H1 (cell line): ENCODE results near the gene IGFBP1. TPM values are rescaled to one million over a fixed set of nuclear protein-coding genes. Genes with fewer than 3 reads are reported as not detected.

Source experiments
- CTCF ChIA-PET: fragments of 300-600 bp; sonication (Branson Sonifier 250); formaldehyde crosslinking; loops from one replicate; lab custom pipeline; 2021; ENCODE audit not compliant: partially characterized antibody; lab: Charles Lee
- POLR2A ChIA-PET: fragments of 300-600 bp; sonication (Branson Sonifier 250); formaldehyde crosslinking; loops from one replicate; lab custom pipeline; 2021; ENCODE audit warnings: inconsistent platforms; ENCODE audit not compliant: partially characterized antibody; lab: Charles Lee
- DNase-seq, 2 experiments: peaks; one replicate each; pipeline versions ENCODE4 v3.0.0 to v3.0.0-alpha.2; 2010 to 2022; ENCODE audit warnings: low spot score in 2 of 2, low read depth in 1 of 2, mixed read lengths in 1 of 2
- FAIRE-seq: peaks from 2 replicates; lab custom pipeline; 2011; peaks lifted over from hg19 to GRCh38; lab: Jason Lieb, UNC
- H2AFZ ChIP-seq: 2 replicates; pipeline ENCODE4 v1.8.1; 2012; ENCODE audit warnings: low read length, inconsistent platforms
- H2AK5ac ChIP-seq: 2 replicates; pipeline ENCODE4 v1.6.1; 2013; ENCODE audit warnings: low read depth, low read length
- H2BK120ac ChIP-seq: replicated peaks from 2 replicates; pipeline ENCODE3; 2013; ENCODE audit warnings: low read depth, low read length, inconsistent platforms
- H2BK12ac ChIP-seq: 2 replicates; pipeline ENCODE4 v1.6.1; 2013; ENCODE audit warnings: low read depth, low read length
- H2BK15ac ChIP-seq: 2 replicates; pipeline ENCODE4 v1.6.1; 2013; ENCODE audit warnings: low read length
- H2BK20ac ChIP-seq: 2 replicates; pipeline ENCODE4 v1.6.1; 2013; ENCODE audit warnings: low read length
- H2BK5ac ChIP-seq: 2 replicates; pipeline ENCODE4 v1.6.1; 2013; ENCODE audit warnings: low read depth, low read length
- H3K14ac ChIP-seq: 2 replicates; pipeline ENCODE4 v1.6.1; 2013; ENCODE audit warnings: inconsistent platforms; ENCODE audit not compliant: insufficient read length
- H3K18ac ChIP-seq: 2 replicates; pipeline ENCODE4 v1.6.1; 2013; ENCODE audit warnings: low read length; ENCODE audit errors: extremely low read depth
- H3K23ac ChIP-seq: 2 replicates; pipeline ENCODE4 v1.6.1; 2013; ENCODE audit warnings: inconsistent platforms; ENCODE audit not compliant: insufficient read length
- H3K23me2 ChIP-seq: 2 replicates; pipeline ENCODE4 v1.6.1; 2013; ENCODE audit warnings: low read depth, low read length
- H3K27ac ChIP-seq: 2 replicates; pipeline ENCODE4 v1.6.1; 2011; ENCODE audit warnings: low read depth, low read length, inconsistent platforms
- H3K27me3 ChIP-seq, 4 experiments: replicated peaks in 1 of 4; 1 replicate in 1 of 4; 2 replicates in 3 of 4; pipeline versions ENCODE4 v1.6.1 to v1.8.1; 2011 to 2013; ENCODE audit warnings: low read length in 3 of 4, mild to moderate bottlenecking in 3 of 4, inconsistent platforms in 2 of 4, mixed read lengths in 2 of 4, moderate library complexity in 1 of 4; ENCODE audit not compliant: control insufficient read depth in 3 of 4, insufficient read depth in 3 of 4; ENCODE audit errors: extremely low read depth in 1 of 4
- H3K36me3 ChIP-seq, 4 experiments: 2 replicates each; pipeline versions ENCODE4 v1.6.1 to v1.8.1; 2011 to 2013; ENCODE audit warnings: mild to moderate bottlenecking in 4 of 4, low read length in 3 of 4, moderate library complexity in 2 of 4, control low read depth in 1 of 4, inconsistent platforms in 1 of 4; ENCODE audit not compliant: insufficient read depth in 4 of 4, control insufficient read depth in 2 of 4
- H3K4ac ChIP-seq: replicated peaks from 2 replicates; pipeline ENCODE3; 2013; ENCODE audit warnings: low read length, low read depth, mixed read lengths, inconsistent platforms; ENCODE audit not compliant: insufficient read length
- H3K4me1 ChIP-seq, 4 experiments: replicated peaks in 1 of 4; 1 replicate in 1 of 4; 2 replicates in 3 of 4; pipeline versions ENCODE4 v1.6.1 to v1.8.1; 2011 to 2013; ENCODE audit warnings: low read length in 3 of 4, inconsistent platforms in 2 of 4, mixed read lengths in 1 of 4; ENCODE audit not compliant: insufficient read depth in 4 of 4, control insufficient read depth in 3 of 4
- H3K4me2 ChIP-seq, 2 experiments: 2 replicates each; pipeline versions ENCODE4 v1.6.1 to v1.8.1; 2011 to 2013; ENCODE audit warnings: low read depth in 2 of 2, low read length in 2 of 2, control low read depth in 1 of 2, inconsistent platforms in 1 of 2, mild to moderate bottlenecking in 1 of 2; ENCODE audit not compliant: insufficient read depth in 1 of 2
- H3K4me3 ChIP-seq, 4 experiments: fragments of 200-600, 300-600 bp in 1 of 4; sonication (generic), shearing (Covaris generic), sonication (Bioruptor Twin) in 1 of 4; 2 replicates each; pipeline versions ENCODE4 v1.5.1 to v1.8.1; 2011 to 2016; ENCODE audit warnings: low read length in 4 of 4, low read depth in 3 of 4, control low read depth in 2 of 4, inconsistent platforms in 2 of 4, mild to moderate bottlenecking in 2 of 4, mixed read lengths in 1 of 4, moderate library complexity in 1 of 4; ENCODE audit not compliant: insufficient read depth in 2 of 4; ENCODE audit errors: extremely low read depth in 1 of 4
- H3K56ac ChIP-seq: replicated peaks from 2 replicates; pipeline ENCODE3; 2013; ENCODE audit warnings: low read depth, mild to moderate bottlenecking, mixed read lengths, low read length, inconsistent platforms; ENCODE audit not compliant: insufficient read length
- H3K79me1 ChIP-seq: 2 replicates; pipeline ENCODE4 v1.6.1; 2013; ENCODE audit warnings: low read depth, low read length, control low read depth
- H3K79me2 ChIP-seq, 2 experiments: 2 replicates each; pipeline versions ENCODE4 v1.6.1 to v1.8.1; 2012 to 2013; ENCODE audit warnings: low read length in 2 of 2, mild to moderate bottlenecking in 2 of 2, inconsistent platforms in 1 of 2; ENCODE audit not compliant: insufficient read depth in 2 of 2, control insufficient read depth in 1 of 2
- H3K9ac ChIP-seq, 4 experiments: replicated peaks in 1 of 4; 1 replicate in 1 of 4; 2 replicates in 3 of 4; pipeline versions ENCODE4 v1.6.1 to v1.8.1; 2011 to 2013; ENCODE audit warnings: low read depth in 3 of 4, low read length in 3 of 4, control low read depth in 2 of 4, mild to moderate bottlenecking in 2 of 4, moderate library complexity in 2 of 4, inconsistent platforms in 1 of 4; ENCODE audit errors: extremely low read depth in 1 of 4
- H3K9me3 ChIP-seq, 2 experiments: 2 replicates each; pipeline versions ENCODE4 v1.6.1 to v1.8.1; 2012 to 2013; ENCODE audit warnings: mild to moderate bottlenecking in 2 of 2, moderate library complexity in 2 of 2, control low read depth in 1 of 2, inconsistent platforms in 1 of 2, low read depth in 1 of 2, low read length in 1 of 2, mixed read lengths in 1 of 2; ENCODE audit not compliant: insufficient read depth in 2 of 2
- H4K20me1 ChIP-seq, 2 experiments: replicated peaks in 1 of 2; 2 replicates each; pipeline versions ENCODE3 to v1.8.1; 2011 to 2013; ENCODE audit warnings: inconsistent platforms in 2 of 2, low read length in 2 of 2, mild to moderate bottlenecking in 1 of 2; ENCODE audit not compliant: insufficient read depth in 2 of 2, control insufficient read depth in 1 of 2
- H4K5ac ChIP-seq: 2 replicates; pipeline ENCODE4 v1.6.1; 2013; ENCODE audit warnings: low read length, low read depth, mixed read lengths, inconsistent platforms; ENCODE audit not compliant: insufficient read length
- H4K8ac ChIP-seq: 2 replicates; pipeline ENCODE4 v1.8.0; 2013; ENCODE audit warnings: mild to moderate bottlenecking, moderate library complexity, low read length, inconsistent platforms; ENCODE audit not compliant: insufficient read depth; ENCODE audit errors: extremely low read depth
- H4K91ac ChIP-seq: replicated peaks from 2 replicates; pipeline ENCODE3; 2013; ENCODE audit warnings: low read length, mixed read lengths, inconsistent platforms; ENCODE audit not compliant: insufficient read length
- ASH2L ChIP-seq: fragments of 200-600, 300-600 bp; sonication (generic); IDR thresholded peaks from one replicate; pipeline ENCODE4 v1.7.1; 2017; ENCODE audit warnings: low read length
- ATF2 ChIP-seq: IDR thresholded peaks from 2 replicates; pipeline ENCODE4 v1.6.1; 2012; ENCODE audit warnings: low read length, inconsistent platforms
- E2F6 ChIP-seq: IDR thresholded peaks from 2 replicates; pipeline ENCODE4 v1.6.1; 2012; ENCODE audit warnings: inconsistent platforms
- EZH2 ChIP-seq: fragments of 200-600 bp; sonication (generic); IDR thresholded peaks from 2 replicates; pipeline ENCODE4 v1.7.1; 2012; ENCODE audit warnings: low read depth, mild to moderate bottlenecking, moderate library complexity, low read length, inconsistent platforms; ENCODE audit not compliant: severe bottlenecking
- JUND ChIP-seq: IDR thresholded peaks from 2 replicates; pipeline ENCODE4 v1.6.1; 2011; ENCODE audit warnings: mild to moderate bottlenecking, improper control_type of control experiment, low read length
- MAFK ChIP-seq: IDR thresholded peaks from 2 replicates; pipeline ENCODE4 v1.6.1; 2012; ENCODE audit warnings: low read depth, mild to moderate bottlenecking, improper control_type of control experiment, low read length
- RNF2 ChIP-seq: fragments of 200-900, 300-1000 bp; sonication (generic); IDR thresholded peaks from 2 replicates; pipeline ENCODE4 v1.7.1; 2016; ENCODE audit warnings: borderline replicate concordance, low read depth, mild to moderate bottlenecking, antibody characterized with exemption, low read length; ENCODE audit not compliant: poor library complexity, severe bottlenecking; ENCODE audit errors: missing control alignments
- SIN3A ChIP-seq, 2 experiments: IDR thresholded peaks in 1 of 2; conservative IDR thresholded peaks in 1 of 2; 2 replicates each; pipeline ENCODE4 v1.6.1; 2011 to 2012; ENCODE audit warnings: low read length in 2 of 2, improper control_type of control experiment in 1 of 2, low read depth in 1 of 2, mild to moderate bottlenecking in 1 of 2
- SUZ12 ChIP-seq: fragments of 200-600 bp; sonication (generic); IDR thresholded peaks from 2 replicates; pipeline ENCODE4 v1.6.1; 2012; ENCODE audit warnings: mild to moderate bottlenecking, inconsistent platforms, low read length, moderate library complexity, mixed read lengths
- WGBS, 2 experiments: shearing (Covaris generic) in 1 of 2; methylation state at CpG; one replicate each; pipeline versions ENCODE4 v1.1.6 to v1.1.7; 2013 to 2015; ENCODE audit warnings: low lambda C conversion rate in 2 of 2, mixed read lengths in 2 of 2, inconsistent platforms in 1 of 2, low coverage in 1 of 2, missing lambda C conversion rate in 1 of 2; ENCODE audit not compliant: insufficient replicate concordance in 2 of 2, insufficient coverage in 1 of 2, insufficient read length in 1 of 2; ENCODE audit errors: extremely low coverage in 1 of 2, missing lambda C conversion rate in 1 of 2; 5-methylcytosine and 5-hydroxymethylcytosine counted together
- polyA plus RNA-seq, 7 experiments: library from polyadenylated mRNA; depleted of rRNA in 3 of 7; stranded (reverse) in 5 of 7; unstranded in 2 of 7; fragments of >200 nt in 5 of 7; fragments of 200-250 nt in 2 of 7; gene quantifications; 1 replicate in 5 of 7; 2 replicates in 1 of 7; 4 replicates in 1 of 7; pipeline versions ENCODE4 v1.2.1 to v1.2.3, GENCODE V29; 2011 to 2013; ENCODE audit warnings: missing spikeins in 2 of 7, mixed read lengths in 2 of 7
- total RNA-seq: library from RNA; stranded (reverse); fragmentation: NEBNext Ultra II Directional; extraction: Animal tissue kit (Norgen Biotek cat#: 25700); gene quantifications from 2 replicates; pipeline ENCODE4 v1.2.1, GENCODE V29; 2021

The IGFBP1 gene
- total and polyA plus RNA-seq, 2 of the 8 experiments (the other 6 are each of a cell fraction or from before 2014, with no cell fraction given), result not detected

DNA sequence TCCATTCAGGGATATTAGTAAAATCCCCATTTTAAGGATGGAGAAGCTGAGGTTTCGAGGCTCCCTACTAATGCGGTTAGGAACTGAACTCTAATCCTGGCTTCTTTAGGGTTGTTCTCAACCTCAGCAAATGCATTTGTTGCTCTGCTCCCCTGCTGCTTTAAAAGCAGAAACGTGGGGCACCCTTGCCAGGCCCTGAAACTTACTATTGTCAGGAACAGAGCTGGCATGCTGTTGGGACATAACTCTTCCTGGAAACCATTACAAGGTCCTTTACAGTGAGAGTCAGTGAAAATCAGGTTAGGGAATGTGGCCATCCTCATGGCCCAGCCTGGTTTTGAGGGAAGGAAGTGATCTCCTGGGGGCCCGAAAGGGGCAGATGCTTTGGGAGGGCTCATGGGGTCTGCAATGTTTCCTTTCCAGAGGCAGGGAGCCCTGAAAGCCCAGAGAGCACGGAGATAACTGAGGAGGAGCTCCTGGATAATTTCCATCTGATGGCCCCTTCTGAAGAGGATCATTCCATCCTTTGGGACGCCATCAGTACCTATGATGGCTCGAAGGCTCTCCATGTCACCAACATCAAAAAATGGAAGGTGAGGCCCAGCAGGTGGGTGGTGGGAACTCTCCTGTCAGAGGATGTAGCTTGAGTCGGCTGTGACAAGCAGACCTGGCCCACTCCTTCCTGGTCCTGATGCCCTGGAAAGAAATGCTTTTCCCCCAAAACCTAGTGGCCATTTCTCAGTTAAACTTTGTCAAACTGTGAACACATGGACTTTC is 2.0 kb downstream of the IGFBP1 start:
- Histone ChIP-seq H3K9ac (no peak overlapping the region), H3K79me1 (no peaks in the 10 kb centered on the region), H2AFZ (no peak overlapping the region), H2BK20ac (no peak overlapping the region), H3K4me3 (no peak overlapping the region), H2BK5ac (no peak overlapping the region), H2BK120ac (no peak overlapping the region), H4K8ac (no peak overlapping the region), H3K14ac (no peak overlapping the region), H3K4me1 (peaks cover 2 to 15% (median 9%) of the 10 kb centered on the region in 4 experiments), H3K4ac (no peak overlapping the region), H3K27me3 (peaks cover 23 to 42% (median 35%) of the 10 kb centered on the region in 4 experiments), H4K91ac (no peak overlapping the region), H4K20me1 (no peaks in the 10 kb centered on the region), H2BK12ac (no peak overlapping the region), H3K4me2 (no peak overlapping the region), H3K79me2 (no peaks in the 10 kb centered on the region), H3K23ac (no peak overlapping the region), H3K56ac (no peak overlapping the region), H2AK5ac (no peak overlapping the region), H3K18ac (no peak overlapping the region), H3K9me3 (no peaks in the 10 kb centered on the region), H3K23me2 (peaks cover 11% of the 10 kb centered on the region; the same call in 1 of the 2 replicates), H3K27ac (no peak overlapping the region), H4K5ac (no peak overlapping the region), H3K36me3 (no peaks in the 10 kb centered on the region), H2BK15ac (no peak overlapping the region)
- ChIA-PET POLR2A (interaction anchor here (1.2 kb wide), 1 partner anchor 12 kb away, joined by 3 read pairs; no protein-coding TSS in a partner anchor), CTCF (interaction anchor here (0.7 to 3.8 kb wide), 16 partner anchors 8 to 1291 kb away, joined by 3 to 22 read pairs (median 4); partner anchors contain the start of gene IGFBP3)
- no peak for FAIRE-seq
- DNase-seq, result no peak
- WGBS, 2 experiments, result 90% methylated on average over 8 of the region's 8 CpGs; no CpG with 5 or more reads in 1 of the 2 experiments
- TF ChIP-seq SIN3A (conservative IDR thresholded peaks at IDR 0.05 in 1 of 2, IDR thresholded peaks at IDR 0.05 in 1 of 2; ENCODE audit: low read depth in 1 of 2, low read length in 2 of 2) (no peak), MAFK (no peak), SUZ12 (no peak), ASH2L (no peak), JUND (no peak), RNF2 (no peak), E2F6 (no peak), EZH2 (no peak), ATF2 (no peak)
